ENCODE measurements around the gene DAZL. TPM values are rescaled to one million over a fixed set of nuclear protein-coding genes. Genes with fewer than 3 reads are reported as not detected.

The DAZL gene
- total and polyA plus RNA-seq, 9 of the 15 experiments (the other 6 are each of a cell fraction or from before 2014, with no cell fraction given): not detected

DNA sequence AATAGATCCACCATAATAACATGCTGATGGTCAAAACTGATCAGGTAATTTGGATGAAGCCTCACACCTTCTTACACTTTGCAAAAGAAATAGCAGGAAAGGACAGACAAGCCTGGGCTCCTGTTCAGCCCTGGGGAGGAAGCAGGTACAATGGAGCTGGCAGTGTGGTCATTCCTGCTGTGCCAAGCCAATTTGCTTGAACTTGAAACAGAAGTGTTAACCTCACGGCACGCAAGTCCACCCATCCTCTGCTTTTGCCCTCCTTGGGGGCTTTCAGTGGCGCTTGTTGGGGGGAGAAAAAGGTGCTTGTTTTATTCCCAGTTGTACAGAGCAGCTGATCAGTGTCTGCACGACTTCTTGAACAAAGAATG is 54.9 kb downstream of the DAZL start:
- H2AFZ ChIP-seq (ENCODE audit: low read depth, low read length): peak overlapping the region; percentile 47; the same call in 1 of the 2 replicates
- DNase-seq (ENCODE audit: extremely low read depth in 1 of 4, low spot score in 3 of 4) (no peak), FAIRE-seq (peak; percentile 26), ATAC-seq (no peak)
- no peak overlapping the region for H3K4me2 ChIP-seq (ENCODE audit: insufficient read depth, low read length)
- H3K4me1 ChIP-seq (replicated peaks in 1 of 2; ENCODE audit: control insufficient read depth in 2 of 2, insufficient read depth in 2 of 2, low read length in 2 of 2): peaks cover 4 to 21% of the 10 kb centered on the region in 2 experiments; a peak in 4 of 5 replicates
- peaks cover 2 to 7% of the 10 kb centered on the region in 2 experiments; a peak in 2 of 5 replicates for H3K27me3 ChIP-seq (ENCODE audit: control insufficient read depth in 2 of 2, insufficient read depth in 2 of 2, low read length in 2 of 2)
- 49% methylated on average over 4 of the region's 4 CpGs for WGBS (ENCODE audit: insufficient coverage, low coverage, missing lambda C conversion rate)
- H3K79me2 ChIP-seq (ENCODE audit: control insufficient read depth, insufficient read depth, low read length): no peaks in the 10 kb centered on the region
- ChIA-PET CTCF (ENCODE audit: low intra/inter-chr PET ratio) (interaction anchor here (0.6 to 1.8 kb wide), 6 partner anchors 259 to 993 kb away, joined by 3 to 20 read pairs (median 6); no protein-coding TSS in a partner anchor), POLR2A (no interaction called here)
- in situ Hi-C loops (cut with MboI) (loop anchor here (5.0 to 10.0 kb wide), 2 partner anchors 263 to 505 kb away; no protein-coding TSS in a partner anchor), intact Hi-C loops (cut with micrococcal nuclease) (loop anchor here (1.0 to 10.0 kb wide), 7 partner anchors 231 to 1345 kb away; partner anchors contain the start of genes CAPN7 and OXNAD1)
- H3K4me3 ChIP-seq: no peak overlapping the region
- no peaks in the 10 kb centered on the region for H3K9me1 ChIP-seq (ENCODE audit: control insufficient read depth, insufficient read depth, low read length)
- peak overlapping the region in 1 of 2 experiments; percentile 29; a peak in 1 of 4 replicates for H3K9ac ChIP-seq (ENCODE audit: insufficient read depth in 1 of 2, low read depth in 2 of 2, low read length in 2 of 2)
- H3K36me3 ChIP-seq (ENCODE audit: control insufficient read depth, insufficient read depth, low read length): no peaks in the 10 kb centered on the region
- BruUV-seq (replicated peaks): no TSS peak
- TF ChIP-seq GATAD2A (IDR thresholded peaks at IDR 0.05) (no peak), ZNF239 (CRISPR knock-in tag; IDR thresholded peaks at IDR 0.05) (no peak), ELF2 (CRISPR knock-in tag; IDR thresholded peaks at IDR 0.05) (no peak), TGIF2 (CRISPR knock-in tag; IDR thresholded peaks at IDR 0.05) (no peak), TCF3 (CRISPR knock-in tag; IDR thresholded peaks at IDR 0.05) (no peak), MAZ (CRISPR knock-in tag; conservative IDR thresholded peaks at IDR 0.05 in 1 of 2, IDR thresholded peaks at IDR 0.05 in 1 of 2) (no peak), JUNB (CRISPR knock-in tag; conservative IDR thresholded peaks at IDR 0.05) (no peak), XRCC4 (IDR thresholded peaks at IDR 0.05; ENCODE audit: extremely low read depth, insufficient read depth, insufficient read length) (no peak), ZNF699 (CRISPR knock-in tag; IDR thresholded peaks at IDR 0.05; ENCODE audit: insufficient replicate concordance) (no peak), SOX6 (IDR thresholded peaks at IDR 0.05) (no peak)
- TF ChIP-seq, protein P1, sequence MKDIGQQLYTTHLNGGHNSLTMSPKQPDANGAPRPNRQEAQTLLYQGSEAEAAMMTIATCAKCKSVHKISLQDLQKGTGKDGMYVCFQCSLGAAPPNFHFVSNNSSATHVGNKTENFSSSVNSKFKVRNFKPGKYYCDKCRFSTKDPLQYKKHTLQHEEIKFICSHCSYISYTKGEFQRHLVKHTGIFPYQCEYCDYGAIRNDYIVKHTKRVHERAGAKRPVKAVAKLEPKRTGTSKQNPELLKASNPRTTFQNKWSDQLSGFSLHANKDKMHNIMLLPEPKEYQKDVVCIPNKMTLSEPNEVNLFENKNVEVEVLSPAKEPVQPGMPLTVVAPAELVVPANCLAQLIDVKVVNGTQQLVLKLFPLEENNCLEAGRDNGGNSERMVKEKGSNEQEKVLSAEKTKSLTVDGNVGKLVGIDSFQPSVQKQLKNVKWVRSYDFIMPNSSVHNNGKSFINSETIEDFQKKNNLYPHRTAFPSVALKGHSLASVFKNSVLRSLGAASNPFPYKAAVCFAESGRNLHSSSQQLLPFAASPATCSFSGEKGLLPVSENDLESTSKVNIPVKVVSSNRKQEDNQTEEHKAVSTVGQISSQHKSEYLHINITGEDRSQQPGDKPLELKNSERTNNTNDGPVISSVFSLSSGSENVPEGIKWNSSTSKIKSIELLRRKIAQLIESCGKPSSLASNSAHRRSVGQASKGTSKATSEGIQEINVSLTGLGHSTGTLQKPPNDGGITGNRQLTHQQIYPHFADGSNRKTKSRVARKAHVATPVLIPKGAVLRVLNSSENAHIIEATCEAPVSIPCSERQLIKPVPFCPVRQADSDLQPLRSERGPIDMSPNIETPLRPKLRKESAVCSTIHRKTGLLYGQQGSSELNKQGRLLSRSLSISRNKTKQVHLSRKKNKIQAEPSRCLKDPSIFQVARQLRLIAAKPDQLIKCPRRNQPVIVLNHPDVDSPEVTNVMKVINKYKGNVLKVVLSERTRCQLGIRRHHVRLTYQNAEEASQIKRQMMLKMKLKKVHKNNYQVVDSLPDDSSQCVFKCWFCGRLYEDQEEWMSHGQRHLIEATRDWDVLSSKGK (CRISPR knock-in tag; IDR thresholded peaks at IDR 0.05): no peak
- no peak overlapping the region for H3K27ac ChIP-seq (ENCODE audit: extremely low read depth, low read depth, low read length)
- no peaks in the 10 kb centered on the region for H4K20me1 ChIP-seq (replicated peaks; ENCODE audit: control insufficient read depth, insufficient read depth, low read length)
- H3K9me3 ChIP-seq (replicated peaks; ENCODE audit: control insufficient read depth, insufficient read depth, low read depth, low read length): no peaks in the 10 kb centered on the region
